Gastrocnemius medialis (tissue), 4 donors: ENCODE results near the gene SLC7A8.

ENCODE experiments used
- CTCF ChIP-seq, 5 experiments: fragments of 450-650 bp in 3 of 5; fragments of 200-600 bp in 2 of 5; sonication (generic) in 2 of 5; IDR thresholded peaks in 4 of 5; conservative IDR thresholded peaks in 1 of 5; 1 replicate in 4 of 5; 2 replicates in 1 of 5; pipeline ENCODE4 v1.5.1; 2016 to 2019; ENCODE audit warnings: antibody characterized with exemption in 5 of 5, mild to moderate bottlenecking in 3 of 5, moderate library complexity in 3 of 5
- POLR2A ChIP-seq, 2 donors: fragments of 450-650 bp; IDR thresholded peaks; one replicate each; pipeline ENCODE4 v1.6.1; 2017; ENCODE audit warnings: antibody characterized with exemption in 2 of 2, mild to moderate bottlenecking in 2 of 2, moderate library complexity in 2 of 2

GRCh38 chr14:23110579-23111365, 72.7 kb downstream of the SLC7A8 start:
- TF ChIP-seq CTCF (IDR thresholded peaks at IDR 0.05 in 4 of 5, conservative IDR thresholded peaks at IDR 0.05 in 1 of 5), result no peak
- no peak for TF ChIP-seq POLR2A (IDR thresholded peaks at IDR 0.05)
